Activated CD4-positive, alpha-beta T cell treated with anti-CD3 and anti-CD28 coated beads, Interleukin-2, amount 50 U/mL, for 1 hour (primary cell): Measurements from ENCODE around the gene TRIP11.

Experiments
- DNase-seq: peaks from one replicate; pipeline ENCODE4 v3.0.0-alpha.2; 2020

Gene TRIP11

GRCh38 chr14:92009604-92010003 is 30.3 kb downstream of the TRIP11 start:
- no peak for DNase-seq

- DNase-seq, result no peak
Measured at GRCh38 chr14:92005019-92005418, 34.8 kb downstream of the TRIP11 start.

DNA sequence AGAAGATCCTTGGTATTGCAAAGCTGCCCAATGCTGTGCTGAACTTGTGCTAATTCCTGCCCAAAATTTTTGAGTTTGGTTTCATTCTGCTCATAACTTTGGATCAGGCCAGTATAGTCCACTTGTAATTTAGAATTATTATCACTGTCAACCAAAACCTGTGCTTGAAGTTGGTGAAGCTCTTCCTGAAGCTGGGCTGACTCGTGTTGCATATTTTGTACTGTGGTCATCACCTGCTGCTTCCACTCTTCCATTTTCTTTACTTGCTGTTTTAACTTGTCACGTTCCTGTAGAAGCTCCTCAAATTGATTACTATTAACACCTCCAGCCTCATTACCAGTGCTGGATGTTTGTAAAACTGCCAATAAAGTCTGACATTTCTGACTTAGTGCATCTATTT is 35.8 kb downstream of the TRIP11 start:
- no peak for DNase-seq

- no peak for DNase-seq
Measured at GRCh38 chr14:91998667-91999570, 40.9 kb downstream of the TRIP11 start.

GRCh38 chr14:91997492-91997891 is 42.4 kb downstream of the TRIP11 start:
- DNase-seq, result no peak

GRCh38 chr14:91996948-91997371 is 42.9 kb downstream of the TRIP11 start:
- DNase-seq, result no peak

GRCh38 chr14:91987192-91987591 is 52.7 kb downstream of the TRIP11 start:
- no peak for DNase-seq

GRCh38 chr14:91985521-91986255 is 54.2 kb downstream of the TRIP11 start:
- DNase-seq, result no peak

DNA sequence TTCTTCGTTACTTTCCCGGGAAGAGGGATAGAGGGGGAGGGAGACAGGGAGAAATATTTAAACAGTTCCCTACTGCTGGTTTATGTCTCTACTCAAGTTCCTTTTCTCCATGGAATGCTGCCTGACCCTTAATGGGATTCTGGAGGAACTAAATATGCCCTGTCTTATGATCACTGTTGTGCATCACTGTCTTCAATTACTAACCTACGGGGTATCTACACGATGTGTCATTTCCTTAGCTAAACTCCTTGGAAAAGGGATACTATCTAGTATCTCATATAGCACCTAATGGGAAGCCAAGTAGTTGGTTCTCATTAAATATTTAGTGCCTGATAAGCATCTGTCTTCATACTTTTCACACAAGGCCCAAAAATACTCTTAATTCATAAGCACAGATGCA is 54.9 kb downstream of the TRIP11 start:
- no peak for DNase-seq

DNA sequence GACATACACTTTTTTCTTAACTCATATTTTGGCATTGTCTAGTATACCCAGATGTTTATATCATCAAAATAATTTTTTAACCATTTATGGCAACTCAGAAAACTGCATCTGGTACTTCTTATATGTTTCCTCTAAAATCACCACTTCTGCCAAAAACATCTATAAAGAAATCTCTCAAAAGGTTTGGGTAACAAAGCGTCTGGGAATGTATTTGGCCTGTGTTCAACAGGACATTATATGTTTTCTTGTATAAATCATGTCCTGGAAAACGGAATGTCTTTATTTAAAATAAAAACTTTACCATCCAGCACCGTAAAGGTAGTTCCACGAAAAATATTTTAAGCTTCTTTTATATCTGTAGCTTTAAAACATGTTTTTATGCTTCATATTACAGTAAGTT is 56.3 kb downstream of the TRIP11 start:
- DNase-seq, result no peak

DNA sequence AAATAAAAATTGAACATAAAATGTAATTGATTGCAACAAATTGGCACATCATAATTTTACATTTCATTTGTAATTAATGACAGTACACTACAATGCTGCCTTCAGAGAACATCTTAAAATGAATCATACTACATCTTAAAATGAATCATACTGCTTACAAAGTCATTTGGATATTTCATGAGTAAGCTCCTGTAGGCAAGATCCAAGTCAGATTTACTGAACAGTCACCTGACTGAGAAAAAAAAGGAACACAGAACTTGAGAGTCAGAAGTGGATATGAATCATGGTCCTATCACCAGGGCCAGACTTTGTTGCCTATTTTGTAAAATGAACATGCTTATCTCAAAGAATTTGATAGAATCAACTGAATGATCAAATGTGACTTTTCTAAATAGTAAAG is 59.7 kb downstream of the TRIP11 start:
- DNase-seq, result no peak

- no peak for DNase-seq
Measured at GRCh38 chr14:91977884-91978283, 62.0 kb downstream of the TRIP11 start.

- no peak for DNase-seq
Measured at GRCh38 chr14:91975763-91976162, 64.1 kb downstream of the TRIP11 start.

GRCh38 chr14:91971188-91971778 is 68.6 kb downstream of the TRIP11 start:
- DNase-seq, result no peak

GRCh38 chr14:91968280-91968679 is 71.6 kb downstream of the TRIP11 start:
- DNase-seq, result peak; percentile 18

GRCh38 chr14:91964724-91965123 is 75.1 kb downstream of the TRIP11 start:
- DNase-seq, result no peak

- no peak for DNase-seq
Measured at GRCh38 chr14:91964011-91964410, 75.8 kb downstream of the TRIP11 start.

DNA sequence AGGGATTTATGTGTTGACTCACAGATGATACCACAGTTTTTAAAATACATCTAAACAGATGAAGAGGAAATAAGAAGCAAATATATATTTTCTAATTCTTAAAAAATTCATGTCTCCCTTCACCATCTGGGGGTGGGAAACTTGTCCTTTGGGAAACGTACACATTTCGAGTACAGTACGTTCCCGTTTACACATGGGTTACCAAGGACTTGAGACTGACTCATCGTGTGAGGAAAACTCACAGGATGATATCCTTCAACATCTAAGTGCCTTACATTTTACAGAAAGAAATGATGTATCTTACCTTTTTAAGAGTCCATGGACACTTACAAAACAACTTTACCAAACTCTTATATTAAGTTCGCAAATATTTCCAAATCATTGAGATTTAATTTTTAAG is 76.4 kb downstream of the TRIP11 start:
- DNase-seq, result no peak

- no peak for DNase-seq
Measured at GRCh38 chr14:91961297-91962220, 78.3 kb downstream of the TRIP11 start.

- DNase-seq, result no peak
Measured at GRCh38 chr14:91957876-91958313, 82.0 kb downstream of the TRIP11 start.

DNA sequence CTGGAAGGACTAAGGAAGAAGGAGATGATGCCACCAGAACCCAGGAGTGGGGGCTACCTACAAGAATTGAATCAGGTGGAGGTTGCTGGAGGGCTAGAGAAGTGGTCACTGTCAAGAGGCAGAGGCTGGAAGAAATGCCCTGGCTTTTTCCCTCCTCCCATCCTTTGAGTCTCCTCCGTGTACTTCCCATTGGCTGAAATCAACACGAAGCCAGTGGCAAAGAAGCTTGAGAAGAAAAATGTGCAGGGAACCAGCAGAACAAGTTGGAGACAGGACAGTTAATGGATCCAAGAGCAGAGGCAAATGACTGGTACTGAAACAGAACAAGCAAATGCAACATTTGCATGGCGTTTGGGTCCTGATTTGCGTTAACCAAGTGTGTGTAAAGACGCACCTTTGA is 83.2 kb downstream of the TRIP11 start:
- DNase-seq, result no peak

GRCh38 chr14:91955168-91955567 is 84.7 kb downstream of the TRIP11 start:
- DNase-seq, result no peak
